ENCODE measurements around the gene EPHB2. TPM values are rescaled to one million over a fixed set of nuclear protein-coding genes. Genes with fewer than 3 reads are reported as not detected.

Gene EPHB2
- total RNA-seq, 2 experiments from 2014 or later = 0.59 TPM; not detected in 1

- ChIA-PET CTCF (ENCODE audit: unreplicated experiment) (no interaction called here), POLR2A (interaction anchor here (0.6 kb wide), 2 partner anchors 20 to 411 kb away, joined by 3 read pairs; no protein-coding TSS in a partner anchor)
- no peaks in the 10 kb centered on the region for H3K4me1 ChIP-seq (ENCODE audit: insufficient read depth, low read length, poor library complexity, severe bottlenecking)
- BruUV-seq (replicated peaks) = no TSS peak
- no peak for DNase-seq (ENCODE audit: low spot score)
- H3K79me2 ChIP-seq (ENCODE audit: insufficient read depth, low read depth, low read length) = no peaks in the 10 kb centered on the region
- H3K9me2 ChIP-seq (ENCODE audit: insufficient read depth, low read length) = no peaks in the 10 kb centered on the region
- no peak overlapping the region for H2AFZ ChIP-seq (ENCODE audit: low read length)
- H3K9me3 ChIP-seq (ENCODE audit: low read length) = no peaks in the 10 kb centered on the region
- no peak overlapping the region for H3K27ac ChIP-seq (ENCODE audit: low read depth, low read length, poor library complexity, severe bottlenecking)
- intact Hi-C loops (cut with micrococcal nuclease; ENCODE audit: unreplicated experiment) = no loop called here
- no peaks in the 10 kb centered on the region for H3K36me3 ChIP-seq (ENCODE audit: insufficient read depth, low read length)
- H3K4me2 ChIP-seq (ENCODE audit: low read length) = no peak overlapping the region
- no peaks in the 10 kb centered on the region for H4K20me1 ChIP-seq (ENCODE audit: insufficient read depth, low read length)
- no peak overlapping the region for H3K4me3 ChIP-seq (ENCODE audit: low read depth, low read length, poor library complexity, severe bottlenecking)
- TF ChIP-seq, protein P1, sequence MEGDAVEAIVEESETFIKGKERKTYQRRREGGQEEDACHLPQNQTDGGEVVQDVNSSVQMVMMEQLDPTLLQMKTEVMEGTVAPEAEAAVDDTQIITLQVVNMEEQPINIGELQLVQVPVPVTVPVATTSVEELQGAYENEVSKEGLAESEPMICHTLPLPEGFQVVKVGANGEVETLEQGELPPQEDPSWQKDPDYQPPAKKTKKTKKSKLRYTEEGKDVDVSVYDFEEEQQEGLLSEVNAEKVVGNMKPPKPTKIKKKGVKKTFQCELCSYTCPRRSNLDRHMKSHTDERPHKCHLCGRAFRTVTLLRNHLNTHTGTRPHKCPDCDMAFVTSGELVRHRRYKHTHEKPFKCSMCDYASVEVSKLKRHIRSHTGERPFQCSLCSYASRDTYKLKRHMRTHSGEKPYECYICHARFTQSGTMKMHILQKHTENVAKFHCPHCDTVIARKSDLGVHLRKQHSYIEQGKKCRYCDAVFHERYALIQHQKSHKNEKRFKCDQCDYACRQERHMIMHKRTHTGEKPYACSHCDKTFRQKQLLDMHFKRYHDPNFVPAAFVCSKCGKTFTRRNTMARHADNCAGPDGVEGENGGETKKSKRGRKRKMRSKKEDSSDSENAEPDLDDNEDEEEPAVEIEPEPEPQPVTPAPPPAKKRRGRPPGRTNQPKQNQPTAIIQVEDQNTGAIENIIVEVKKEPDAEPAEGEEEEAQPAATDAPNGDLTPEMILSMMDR (conservative IDR thresholded peaks at IDR 0.05; ENCODE audit: low read length) = no peak
- TF ChIP-seq EZH2phosphoT487 (IDR thresholded peaks at IDR 0.05; ENCODE audit: borderline replicate concordance, low read depth, low read length) = no peak
These were observed 168.8 kb downstream of the EPHB2 start for GRCh38 chr1:22879445-22879844.

GRCh38 chr1:22880174-22880601, 169.5 kb downstream of the EPHB2 start:
- H3K4me2 ChIP-seq (ENCODE audit: low read length) = no peak overlapping the region
- intact Hi-C loops (cut with micrococcal nuclease; ENCODE audit: unreplicated experiment) = no loop called here
- CTCF ChIA-PET (ENCODE audit: unreplicated experiment) = no interaction called here
- no peak overlapping the region for H3K27ac ChIP-seq (ENCODE audit: low read depth, low read length, poor library complexity, severe bottlenecking)
- no peaks in the 10 kb centered on the region for H3K4me1 ChIP-seq (ENCODE audit: insufficient read depth, low read length, poor library complexity, severe bottlenecking)
- H3K9me2 ChIP-seq (ENCODE audit: insufficient read depth, low read length) = no peaks in the 10 kb centered on the region
- no peak overlapping the region for H3K4me3 ChIP-seq (ENCODE audit: low read depth, low read length, poor library complexity, severe bottlenecking)
- DNase-seq (ENCODE audit: low spot score) = no peak
- TF ChIP-seq, protein P1 (conservative IDR thresholded peaks at IDR 0.05; ENCODE audit: low read length) = no peak
- no peak for TF ChIP-seq EZH2phosphoT487 (IDR thresholded peaks at IDR 0.05; ENCODE audit: borderline replicate concordance, low read depth, low read length)
- no peak overlapping the region for H2AFZ ChIP-seq (ENCODE audit: low read length)
- POLR2A ChIA-PET = no interaction called here
- H3K79me2 ChIP-seq (ENCODE audit: insufficient read depth, low read depth, low read length) = no peaks in the 10 kb centered on the region
- H4K20me1 ChIP-seq (ENCODE audit: insufficient read depth, low read length) = no peaks in the 10 kb centered on the region
- no peaks in the 10 kb centered on the region for H3K9me3 ChIP-seq (ENCODE audit: low read length)
- no peaks in the 10 kb centered on the region for H3K36me3 ChIP-seq (ENCODE audit: insufficient read depth, low read length)
- no TSS peak for BruUV-seq (replicated peaks)

GRCh38 chr1:22883406-22883805, 172.8 kb downstream of the EPHB2 start:
- intact Hi-C loops (cut with micrococcal nuclease; ENCODE audit: unreplicated experiment) = no loop called here
- POLR2A ChIA-PET = no interaction called here

More at GRCh38 chr1:22883406-22883805, 172.8 kb downstream of the EPHB2 start:
- CTCF ChIA-PET (ENCODE audit: unreplicated experiment) = no interaction called here
- no peak overlapping the region for H3K4me3 ChIP-seq (ENCODE audit: low read depth, low read length, poor library complexity, severe bottlenecking)
- H3K36me3 ChIP-seq (ENCODE audit: insufficient read depth, low read length) = no peaks in the 10 kb centered on the region
- no TSS peak for BruUV-seq (replicated peaks)
- no peak for DNase-seq (ENCODE audit: low spot score)
- no peaks in the 10 kb centered on the region for H3K79me2 ChIP-seq (ENCODE audit: insufficient read depth, low read depth, low read length)
- no peaks in the 10 kb centered on the region for H3K4me1 ChIP-seq (ENCODE audit: insufficient read depth, low read length, poor library complexity, severe bottlenecking)
- no peaks in the 10 kb centered on the region for H3K9me2 ChIP-seq (ENCODE audit: insufficient read depth, low read length)
- no peak for TF ChIP-seq EZH2phosphoT487 (IDR thresholded peaks at IDR 0.05; ENCODE audit: borderline replicate concordance, low read depth, low read length)
- TF ChIP-seq, protein P1 (conservative IDR thresholded peaks at IDR 0.05; ENCODE audit: low read length) = no peak
- no peak overlapping the region for H2AFZ ChIP-seq (ENCODE audit: low read length)
- H4K20me1 ChIP-seq (ENCODE audit: insufficient read depth, low read length) = no peaks in the 10 kb centered on the region
- H3K9me3 ChIP-seq (ENCODE audit: low read length) = no peaks in the 10 kb centered on the region
- no peak overlapping the region for H3K4me2 ChIP-seq (ENCODE audit: low read length)
- H3K27ac ChIP-seq (ENCODE audit: low read depth, low read length, poor library complexity, severe bottlenecking) = no peak overlapping the region
